Esophagus squamous epithelium (tissue), 5 donors: ENCODE results near the gene MS4A13. TPM values are rescaled to one million over a fixed set of nuclear protein-coding genes. Genes with fewer than 3 reads are reported as not detected.

Source experiments
- DNase-seq: peaks from one replicate; lab custom pipeline; 2025; lab: John Stamatoyannopoulos, UW
- H3K27ac ChIP-seq, 4 donors: fragments of 200-600 bp; sonication (generic); one replicate each; pipeline ENCODE4 v1.5.1; 2016 to 2019; ENCODE audit warnings: mild to moderate bottlenecking in 1 of 4
- H3K27me3 ChIP-seq, 4 donors: fragments of 200-600 bp; sonication (generic); 1 replicate in 3 of 4; 2 replicates in 1 of 4; pipeline versions ENCODE4 v1.5.1 to v1.6.0; 2017 to 2021; ENCODE audit warnings: antibody characterized with exemption in 1 of 4
- H3K36me3 ChIP-seq, 3 donors: fragments of 200-600 bp; sonication (generic); one replicate each; pipeline ENCODE4 v1.5.1; 2016 to 2019
- H3K4me1 ChIP-seq, 3 donors: fragments of 200-600 bp; sonication (generic); one replicate each; pipeline ENCODE4 v1.5.1; 2017 to 2019
- H3K4me3 ChIP-seq, 4 donors: fragments of 200-600 bp; sonication (generic); 1 replicate in 3 of 4; 2 replicates in 1 of 4; pipeline ENCODE4 v1.5.1; 2016 to 2019; ENCODE audit warnings: mild to moderate bottlenecking in 2 of 4, moderate library complexity in 1 of 4
- H3K9me3 ChIP-seq, 3 donors: fragments of 200-600 bp; sonication (generic); one replicate each; pipeline ENCODE4 v1.5.1; 2016 to 2019
- CTCF ChIP-seq, 6 experiments: fragments of 450-650 bp in 4 of 6; fragments of 200-600 bp in 2 of 6; sonication (generic) in 2 of 6; IDR thresholded peaks; one replicate each; pipeline ENCODE4 v1.5.1; 2016 to 2019; ENCODE audit warnings: antibody characterized with exemption in 6 of 6, mild to moderate bottlenecking in 4 of 6, moderate library complexity in 4 of 6
- POLR2A ChIP-seq, 4 donors: fragments of 450-650 bp; IDR thresholded peaks; one replicate each; pipeline ENCODE4 v1.6.1; 2017; ENCODE audit warnings: antibody characterized with exemption in 4 of 4, mild to moderate bottlenecking in 4 of 4, moderate library complexity in 3 of 4
- WGBS, 2 donors: methylation state at CpG; one replicate each; pipeline ENCODE4 v1.1.5; 2018; 5-methylcytosine and 5-hydroxymethylcytosine counted together
- intact Hi-C: fragments of 100-400 bp; cut with DNase I; formaldehyde crosslinking; loops from one replicate; pipeline ENCODE4 v1.15.0; 2022
- total RNA-seq, 4 donors: library from RNA; depleted of rRNA; stranded (reverse); fragments of >200 nt; gene quantifications; one replicate each; pipeline ENCODE4 v1.1.0, GENCODE V29; 2016
- donor health status: DM: yes; HTN: yes; CAD: no.

MS4A13 gene
- total RNA-seq, 4 donors from 2014 or later: not detected

GRCh38 chr11:60511393-60511792 is 3.8 kb upstream of the MS4A13 start:
- H3K27ac ChIP-seq: no peak overlapping the region
- TF ChIP-seq CTCF (IDR thresholded peaks at IDR 0.05): no peak
- TF ChIP-seq POLR2A (IDR thresholded peaks at IDR 0.05): no peak
- intact Hi-C loops: no loop called here
- no peaks in the 10 kb centered on the region for H3K9me3 ChIP-seq
- no peaks in the 10 kb centered on the region for H3K36me3 ChIP-seq
- H3K4me1 ChIP-seq: no peaks in the 10 kb centered on the region
- no peak overlapping the region for H3K4me3 ChIP-seq
- 46 to 54% methylated on average over 6 of the region's 6 CpGs for WGBS, 2 donors
- H3K27me3 ChIP-seq: no peaks in the 10 kb centered on the region
- DNase-seq: no peak

GRCh38 chr11:60512651-60513225 is 2.5 kb upstream of the MS4A13 start:
- Histone ChIP-seq H3K4me1 (no peaks in the 10 kb centered on the region), H3K36me3 (no peaks in the 10 kb centered on the region), H3K27me3 (no peaks in the 10 kb centered on the region), H3K27ac (no peak overlapping the region), H3K9me3 (no peaks in the 10 kb centered on the region), H3K4me3 (no peak overlapping the region)
- WGBS, 2 donors: 49 to 53% methylated on average over 3 of the region's 3 CpGs
- intact Hi-C loops: no loop called here
- no peak for DNase-seq
- TF ChIP-seq POLR2A (IDR thresholded peaks at IDR 0.05) (no peak), CTCF (IDR thresholded peaks at IDR 0.05) (no peak)

GRCh38 chr11:60513496-60514460 is 1.4 kb upstream of the MS4A13 start:
- DNase-seq: no peak
- TF ChIP-seq CTCF (IDR thresholded peaks at IDR 0.05) (no peak), POLR2A (IDR thresholded peaks at IDR 0.05) (no peak)

GRCh38 chr11:60528465-60528864 is 13.3 kb downstream of the MS4A13 start:
- no peak overlapping the region for H3K27ac ChIP-seq
- H3K4me1 ChIP-seq: no peaks in the 10 kb centered on the region
- no peaks in the 10 kb centered on the region for H3K36me3 ChIP-seq
- H3K27me3 ChIP-seq: no peaks in the 10 kb centered on the region
- 30 to 54% methylated on average over 1 of the region's 1 CpG for WGBS, 2 donors
- no peak for TF ChIP-seq POLR2A (IDR thresholded peaks at IDR 0.05)
- no peak for TF ChIP-seq CTCF (IDR thresholded peaks at IDR 0.05)
- DNase-seq: no peak
- intact Hi-C loops: no loop called here
- H3K4me3 ChIP-seq: no peak overlapping the region
- H3K9me3 ChIP-seq: no peaks in the 10 kb centered on the region

More at GRCh38 chr11:60513496-60514460, 1.4 kb upstream of the MS4A13 start:
- Histone ChIP-seq H3K27me3 (no peaks in the 10 kb centered on the region), H3K4me3 (no peak overlapping the region), H3K27ac (no peak overlapping the region), H3K9me3 (no peaks in the 10 kb centered on the region), H3K4me1 (no peaks in the 10 kb centered on the region), H3K36me3 (no peaks in the 10 kb centered on the region)
- 38 to 64% methylated on average over 2 of the region's 2 CpGs for WGBS, 2 donors
- intact Hi-C loops: no loop called here

GRCh38 chr11:60528934-60529333 is 13.7 kb downstream of the MS4A13 start:
- Histone ChIP-seq H3K9me3 (no peaks in the 10 kb centered on the region), H3K4me1 (no peaks in the 10 kb centered on the region), H3K27me3 (no peaks in the 10 kb centered on the region), H3K4me3 (no peak overlapping the region), H3K27ac (no peak overlapping the region), H3K36me3 (no peaks in the 10 kb centered on the region)
- intact Hi-C loops: no loop called here
- TF ChIP-seq CTCF (IDR thresholded peaks at IDR 0.05) (no peak), POLR2A (IDR thresholded peaks at IDR 0.05) (no peak)
- WGBS, 2 donors: 6 to 18% methylated on average over 1 of the region's 1 CpG
- no peak for DNase-seq
